Caco-2 (cell line): ENCODE results near the gene LRBA. TPM values are rescaled to one million over a fixed set of nuclear protein-coding genes. Genes with fewer than 3 reads are reported as not detected.

Source experiments
- BruUV-seq: library from RNA; stranded (reverse); fragments of 400-500 nt; replicated peaks from 2 replicates; lab custom pipeline; 2021; lab: Mats Ljungman, UMichigan
- CTCF ChIA-PET: fragments of 300-600 bp; sonication (Branson Sonifier 250); formaldehyde crosslinking; loops from one replicate; lab custom pipeline; 2022; ENCODE audit warnings: antibody characterized with exemption; lab: Charles Lee
- POLR2A ChIA-PET: fragments of 300-600 bp; sonication (Branson Sonifier 250); formaldehyde crosslinking; loops from one replicate; lab custom pipeline; 2022; ENCODE audit warnings: antibody characterized with exemption; lab: Charles Lee
- DNase-seq, 2 experiments: peaks; one replicate each; pipeline versions ENCODE4 v3.0.0 to v3.0.0-alpha.2; 2020 to 2022
- H3K27me3 ChIP-seq: replicated peaks from 2 replicates; pipeline ENCODE4 v1.6.0; 2011; ENCODE audit warnings: low read length; ENCODE audit not compliant: control insufficient read depth, insufficient read depth
- H3K36me3 ChIP-seq: 2 replicates; pipeline ENCODE4 v1.5.1; 2011; ENCODE audit warnings: low read length; ENCODE audit not compliant: control insufficient read depth, insufficient read depth
- H3K4me1 ChIP-seq: fragments of 250-450 bp; sonication (Bioruptor Pico); 2 replicates; pipeline ENCODE4 v1.5.1; 2020; ENCODE audit warnings: mild to moderate bottlenecking
- H3K4me3 ChIP-seq: 2 replicates; pipeline ENCODE4 v1.5.1; 2011; ENCODE audit warnings: low read depth, mild to moderate bottlenecking, control low read depth, low read length
- H3K9me3 ChIP-seq: fragments of 250-450 bp; sonication (Bioruptor Pico); 2 replicates; pipeline ENCODE4 v1.5.1; 2020; ENCODE audit warnings: mild to moderate bottlenecking, moderate library complexity
- H3K27ac Mint-ChIP-seq: one replicate; pipeline ENCODE4 v1.8.0; 2022; ENCODE audit warnings: mixed read lengths; ENCODE audit not compliant: unreplicated experiment
- H3K27me3 Mint-ChIP-seq: one replicate; pipeline ENCODE4 v1.8.0; 2022; ENCODE audit warnings: mixed read lengths; ENCODE audit not compliant: insufficient read depth, unreplicated experiment
- H3K36me3 Mint-ChIP-seq: one replicate; pipeline ENCODE4 v1.8.0; 2022; ENCODE audit warnings: mild to moderate bottlenecking, mixed read lengths; ENCODE audit not compliant: insufficient read depth, unreplicated experiment
- H3K4me1 Mint-ChIP-seq: one replicate; pipeline ENCODE4 v1.8.0; 2022; ENCODE audit warnings: low read depth, mixed read lengths; ENCODE audit not compliant: unreplicated experiment
- H3K4me3 Mint-ChIP-seq: one replicate; pipeline ENCODE4 v1.8.0; 2022; ENCODE audit warnings: mild to moderate bottlenecking, moderate library complexity, mixed read lengths; ENCODE audit not compliant: unreplicated experiment
- H3K9me3 Mint-ChIP-seq: one replicate; pipeline ENCODE4 v1.8.0; 2022; ENCODE audit warnings: mixed read lengths; ENCODE audit not compliant: unreplicated experiment
- intact Hi-C: fragments of 100-400 bp; cut with micrococcal nuclease; formaldehyde crosslinking; loops from one replicate; pipeline ENCODE4 v1.10.0; 2022; ENCODE audit not compliant: unreplicated experiment
- total RNA-seq: library from RNA; stranded (reverse); gene quantifications from 2 replicates; pipeline ENCODE4 v1.2.3, GENCODE V29; 2022
- TF ChIP-seq, protein P1 (sequence below), 2 experiments: fragments of 200-600 bp in 1 of 2; IDR thresholded peaks; 1 replicate in 1 of 2; 2 replicates in 1 of 2; pipeline versions ENCODE4 v1.5.1 to v1.8.0; 2011 to 2022; ENCODE audit warnings: antibody characterized with exemption in 1 of 2, control low read depth in 1 of 2, inconsistent platforms in 1 of 2, low read depth in 1 of 2, low read length in 1 of 2, mild to moderate bottlenecking in 1 of 2, moderate library complexity in 1 of 2; ENCODE audit not compliant: insufficient read depth in 1 of 2, severe bottlenecking in 1 of 2, unreplicated experiment in 1 of 2

The LRBA gene
- total RNA-seq, 1 experiment from 2014 or later = 53.2 TPM

DNA sequence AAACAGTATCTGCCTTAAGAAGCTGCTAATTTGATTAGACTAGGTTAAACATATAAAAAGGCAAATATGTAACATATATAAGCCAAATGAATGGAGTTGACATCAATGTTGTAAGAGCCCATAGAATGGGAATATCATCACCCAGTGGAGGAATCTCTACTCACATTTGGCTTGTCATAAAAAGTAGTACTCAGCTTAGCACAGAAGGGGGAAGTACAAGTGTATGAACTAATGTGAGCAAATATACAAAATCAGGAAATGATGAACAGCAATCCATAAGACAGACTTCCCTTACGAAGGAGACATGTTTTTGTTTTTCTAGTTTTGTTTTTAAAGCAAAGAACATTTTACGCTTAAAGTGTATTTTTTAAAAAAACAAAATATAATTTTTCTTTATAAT is 358.2 kb downstream of the LRBA start:
- POLR2A ChIA-PET = no interaction called here
- CTCF ChIA-PET = no interaction called here
- no peaks in the 10 kb centered on the region for H3K27me3 Mint-ChIP-seq
- TF ChIP-seq, protein P1, sequence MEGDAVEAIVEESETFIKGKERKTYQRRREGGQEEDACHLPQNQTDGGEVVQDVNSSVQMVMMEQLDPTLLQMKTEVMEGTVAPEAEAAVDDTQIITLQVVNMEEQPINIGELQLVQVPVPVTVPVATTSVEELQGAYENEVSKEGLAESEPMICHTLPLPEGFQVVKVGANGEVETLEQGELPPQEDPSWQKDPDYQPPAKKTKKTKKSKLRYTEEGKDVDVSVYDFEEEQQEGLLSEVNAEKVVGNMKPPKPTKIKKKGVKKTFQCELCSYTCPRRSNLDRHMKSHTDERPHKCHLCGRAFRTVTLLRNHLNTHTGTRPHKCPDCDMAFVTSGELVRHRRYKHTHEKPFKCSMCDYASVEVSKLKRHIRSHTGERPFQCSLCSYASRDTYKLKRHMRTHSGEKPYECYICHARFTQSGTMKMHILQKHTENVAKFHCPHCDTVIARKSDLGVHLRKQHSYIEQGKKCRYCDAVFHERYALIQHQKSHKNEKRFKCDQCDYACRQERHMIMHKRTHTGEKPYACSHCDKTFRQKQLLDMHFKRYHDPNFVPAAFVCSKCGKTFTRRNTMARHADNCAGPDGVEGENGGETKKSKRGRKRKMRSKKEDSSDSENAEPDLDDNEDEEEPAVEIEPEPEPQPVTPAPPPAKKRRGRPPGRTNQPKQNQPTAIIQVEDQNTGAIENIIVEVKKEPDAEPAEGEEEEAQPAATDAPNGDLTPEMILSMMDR (IDR thresholded peaks at IDR 0.05; ENCODE audit: insufficient read depth in 1 of 2, low read depth in 1 of 2, low read length in 1 of 2, severe bottlenecking in 1 of 2, unreplicated experiment in 1 of 2) = no peak
- DNase-seq = no peak
- no peaks in the 10 kb centered on the region for H3K4me1 Mint-ChIP-seq
- Histone ChIP-seq H3K4me1 (no peaks in the 10 kb centered on the region), H3K9me3 (no peaks in the 10 kb centered on the region), H3K4me3 (no peak overlapping the region), H3K36me3 (no peaks in the 10 kb centered on the region), H3K27me3 (no peaks in the 10 kb centered on the region)
- no peaks in the 10 kb centered on the region for H3K9me3 Mint-ChIP-seq
- no TSS peak for BruUV-seq
- intact Hi-C loops = no loop called here
- no peak overlapping the region for H3K27ac Mint-ChIP-seq
- H3K36me3 Mint-ChIP-seq = peaks cover 9% of the 10 kb centered on the region
- no peak overlapping the region for H3K4me3 Mint-ChIP-seq

DNA sequence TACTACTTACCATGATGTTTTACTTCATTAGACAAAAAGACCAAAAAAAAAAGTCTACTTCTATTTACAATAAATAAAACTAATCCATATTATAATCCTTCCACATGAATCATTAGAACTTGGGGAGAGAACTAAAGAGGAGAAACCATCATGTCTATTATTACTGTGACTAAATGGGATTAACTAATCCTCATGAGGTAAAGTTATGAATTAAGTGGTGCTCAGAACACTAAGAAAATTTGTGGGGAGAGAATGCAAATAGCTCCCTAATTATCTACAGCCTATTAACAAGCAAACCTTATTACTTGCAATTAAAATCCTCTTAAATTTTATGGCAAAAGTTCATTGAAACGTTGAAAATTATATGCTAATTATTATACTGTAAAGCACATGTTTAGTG is 364.3 kb downstream of the LRBA start:
- H3K4me1 ChIP-seq = no peaks in the 10 kb centered on the region
- DNase-seq = no peak
- TF ChIP-seq, protein P1 (IDR thresholded peaks at IDR 0.05; ENCODE audit: insufficient read depth in 1 of 2, low read depth in 1 of 2, low read length in 1 of 2, severe bottlenecking in 1 of 2, unreplicated experiment in 1 of 2) = no peak
- H3K27ac Mint-ChIP-seq = no peak overlapping the region
- H3K27me3 ChIP-seq = no peaks in the 10 kb centered on the region
- H3K4me1 Mint-ChIP-seq = peaks cover 6% of the 10 kb centered on the region
- no peak overlapping the region for H3K4me3 Mint-ChIP-seq
- no TSS peak for BruUV-seq
- H3K4me3 ChIP-seq = no peak overlapping the region
- H3K9me3 ChIP-seq = no peaks in the 10 kb centered on the region
- intact Hi-C loops = no loop called here
- no peaks in the 10 kb centered on the region for H3K9me3 Mint-ChIP-seq
- no peaks in the 10 kb centered on the region for H3K36me3 Mint-ChIP-seq
- no peaks in the 10 kb centered on the region for H3K27me3 Mint-ChIP-seq
- POLR2A ChIA-PET = no interaction called here
- CTCF ChIA-PET = no interaction called here
- no peaks in the 10 kb centered on the region for H3K36me3 ChIP-seq

DNA sequence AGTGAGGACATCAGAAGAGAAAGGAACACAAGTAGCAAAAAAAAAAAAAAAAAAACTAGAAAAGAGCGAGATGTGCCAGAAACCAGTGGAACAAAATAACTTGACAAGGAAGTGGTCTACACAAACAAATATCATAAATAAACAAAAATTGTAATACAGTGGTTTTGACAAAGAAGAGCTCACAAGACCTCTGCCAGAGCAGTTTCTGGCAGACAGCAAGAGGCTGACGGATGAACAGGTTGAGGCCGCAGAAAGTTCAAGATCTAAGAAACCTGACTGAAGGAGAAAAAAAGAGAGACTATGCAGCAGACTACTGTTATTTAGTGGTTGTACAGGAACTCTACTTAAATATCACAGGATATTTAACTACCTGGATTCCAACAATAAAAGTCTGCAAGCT is 367.0 kb downstream of the LRBA start:
- no peak overlapping the region for H3K4me3 Mint-ChIP-seq
- no peak overlapping the region for H3K27ac Mint-ChIP-seq
- CTCF ChIA-PET = no interaction called here

More for the DNA sequence above, 367.0 kb downstream of the LRBA start:
- POLR2A ChIA-PET = no interaction called here
- Histone ChIP-seq H3K27me3 (no peaks in the 10 kb centered on the region), H3K4me3 (no peak overlapping the region), H3K4me1 (no peaks in the 10 kb centered on the region), H3K9me3 (no peaks in the 10 kb centered on the region), H3K36me3 (no peaks in the 10 kb centered on the region)
- no TSS peak for BruUV-seq
- TF ChIP-seq, protein P1 (IDR thresholded peaks at IDR 0.05; ENCODE audit: insufficient read depth in 1 of 2, low read depth in 1 of 2, low read length in 1 of 2, severe bottlenecking in 1 of 2, unreplicated experiment in 1 of 2) = no peak
- intact Hi-C loops = no loop called here
- no peak for DNase-seq
- Mint-ChIP-seq H3K36me3 (no peaks in the 10 kb centered on the region), H3K27me3 (no peaks in the 10 kb centered on the region), H3K9me3 (no peaks in the 10 kb centered on the region), H3K4me1 (peaks cover 6% of the 10 kb centered on the region)
